Epithelial cell of proximal tubule (primary cell): ENCODE data around the gene MRPL32. TPM values are rescaled to one million over a fixed set of nuclear protein-coding genes. Genes with fewer than 3 reads are reported as not detected.
A peak's percentile ranks its signal among the peaks of the same experiment; 100 is the strongest.

ENCODE experiments used
- DNase-seq: peaks from one replicate; pipeline ENCODE4 v3.0.0-alpha.2; 2011; ENCODE audit warnings: low read depth
- H3K4me3 ChIP-seq: 2 replicates; pipeline ENCODE4 v1.5.1; 2011; ENCODE audit warnings: low read depth, mild to moderate bottlenecking, low read length
- total RNA-seq: library from RNA; depleted of rRNA; stranded (reverse); fragments of >200 nt; gene quantifications from 2 replicates; pipeline ENCODE4 v1.2.3, GENCODE V29; 2015
- TF ChIP-seq, protein P1 (sequence below): conservative IDR thresholded peaks from 2 replicates; pipeline ENCODE4 v1.5.1; 2012; ENCODE audit warnings: low read depth, mild to moderate bottlenecking, low read length

MRPL32 gene
- total RNA-seq, 1 donor from 2014 or later: 97.2 TPM

DNA sequence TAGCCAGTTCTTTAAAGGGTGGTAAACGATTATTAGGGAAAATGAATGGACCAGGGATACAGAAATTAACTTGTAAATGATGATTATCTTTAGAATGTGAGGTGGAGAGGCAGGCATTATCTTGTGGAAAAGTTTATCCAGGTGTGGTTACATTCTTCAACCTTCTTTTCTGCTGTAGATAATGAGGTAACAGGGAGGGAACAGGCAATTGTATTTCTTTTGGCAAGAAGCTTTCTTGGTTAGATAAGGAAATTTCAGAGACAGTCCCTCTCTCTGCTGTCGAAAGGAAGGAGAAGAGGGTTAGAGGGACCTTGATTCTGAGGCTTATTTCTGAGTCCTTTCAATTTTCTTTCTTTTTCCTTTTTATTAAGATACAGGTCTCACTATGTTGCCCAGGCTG is 32.1 kb downstream of the MRPL32 start:
- TF ChIP-seq, protein P1, sequence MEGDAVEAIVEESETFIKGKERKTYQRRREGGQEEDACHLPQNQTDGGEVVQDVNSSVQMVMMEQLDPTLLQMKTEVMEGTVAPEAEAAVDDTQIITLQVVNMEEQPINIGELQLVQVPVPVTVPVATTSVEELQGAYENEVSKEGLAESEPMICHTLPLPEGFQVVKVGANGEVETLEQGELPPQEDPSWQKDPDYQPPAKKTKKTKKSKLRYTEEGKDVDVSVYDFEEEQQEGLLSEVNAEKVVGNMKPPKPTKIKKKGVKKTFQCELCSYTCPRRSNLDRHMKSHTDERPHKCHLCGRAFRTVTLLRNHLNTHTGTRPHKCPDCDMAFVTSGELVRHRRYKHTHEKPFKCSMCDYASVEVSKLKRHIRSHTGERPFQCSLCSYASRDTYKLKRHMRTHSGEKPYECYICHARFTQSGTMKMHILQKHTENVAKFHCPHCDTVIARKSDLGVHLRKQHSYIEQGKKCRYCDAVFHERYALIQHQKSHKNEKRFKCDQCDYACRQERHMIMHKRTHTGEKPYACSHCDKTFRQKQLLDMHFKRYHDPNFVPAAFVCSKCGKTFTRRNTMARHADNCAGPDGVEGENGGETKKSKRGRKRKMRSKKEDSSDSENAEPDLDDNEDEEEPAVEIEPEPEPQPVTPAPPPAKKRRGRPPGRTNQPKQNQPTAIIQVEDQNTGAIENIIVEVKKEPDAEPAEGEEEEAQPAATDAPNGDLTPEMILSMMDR: no peak
- DNase-seq: no peak
- no peak overlapping the region for H3K4me3 ChIP-seq

DNA sequence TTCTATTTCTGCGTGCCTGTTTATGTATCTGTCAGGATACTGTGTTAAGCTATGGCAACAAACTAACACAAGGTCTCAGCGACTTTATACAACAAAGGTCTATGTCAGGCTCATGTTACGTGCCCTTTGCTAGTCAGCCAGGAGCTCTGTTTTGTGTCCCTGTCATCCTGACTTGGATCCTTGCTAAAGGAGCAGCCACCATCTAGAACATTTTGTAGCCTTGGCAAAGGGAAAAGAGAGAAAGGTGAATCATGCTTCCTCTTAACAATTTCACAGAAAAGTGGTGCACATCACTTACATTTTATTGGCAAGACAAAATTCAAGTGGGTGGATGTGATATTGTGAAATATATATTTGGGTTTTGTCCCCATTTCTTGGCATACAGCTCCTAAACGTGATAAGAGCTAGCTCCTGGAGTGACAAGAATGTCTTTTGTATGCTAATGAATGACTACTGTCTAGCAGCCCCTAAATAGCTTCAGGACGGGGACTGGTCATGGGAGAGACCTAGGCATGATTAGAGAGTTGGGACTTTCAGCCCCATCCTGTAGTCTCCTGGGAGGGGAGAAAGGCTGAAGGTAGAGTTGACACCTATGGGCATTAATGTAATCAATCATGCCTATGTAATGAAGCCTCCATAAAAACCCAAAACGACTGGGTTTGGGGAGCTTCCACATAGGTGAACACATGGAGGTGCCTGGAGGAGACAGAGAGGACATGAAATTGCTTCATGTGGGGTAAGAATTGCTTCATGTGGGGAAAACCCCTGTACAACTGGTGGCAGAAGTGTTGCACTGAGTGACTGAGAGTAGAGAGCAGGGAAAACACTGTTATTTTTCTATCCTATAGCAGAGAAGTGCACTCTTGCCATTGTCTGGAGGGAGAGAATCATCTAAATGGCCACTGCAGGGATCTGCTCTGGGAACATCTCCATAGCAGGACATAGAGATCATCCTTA is 33.0 kb downstream of the MRPL32 start:
- H3K4me3 ChIP-seq: no peak overlapping the region
- TF ChIP-seq, protein P1: no peak
- DNase-seq: no peak

DNA sequence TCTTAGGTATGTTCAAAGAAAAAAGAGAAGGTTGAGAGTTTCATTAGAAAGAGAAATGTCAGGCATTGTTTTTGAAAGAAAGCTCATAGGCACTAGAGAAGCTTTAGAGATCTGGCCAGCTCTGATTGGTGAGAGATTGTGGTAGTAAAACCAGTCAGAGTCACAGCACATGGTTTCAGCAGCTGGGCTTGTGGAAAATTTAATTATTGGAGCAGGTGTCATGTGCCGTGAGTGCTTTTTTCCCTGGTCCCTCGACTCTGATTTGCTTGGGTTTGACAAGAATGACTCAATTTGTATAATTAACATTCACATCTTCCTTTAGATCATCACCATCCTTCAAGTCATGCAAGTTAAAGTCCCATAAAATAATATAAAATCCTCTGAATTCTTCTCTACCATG is 35.2 kb downstream of the MRPL32 start:
- TF ChIP-seq, protein P1: no peak
- DNase-seq: no peak
- H3K4me3 ChIP-seq: no peak overlapping the region

DNA sequence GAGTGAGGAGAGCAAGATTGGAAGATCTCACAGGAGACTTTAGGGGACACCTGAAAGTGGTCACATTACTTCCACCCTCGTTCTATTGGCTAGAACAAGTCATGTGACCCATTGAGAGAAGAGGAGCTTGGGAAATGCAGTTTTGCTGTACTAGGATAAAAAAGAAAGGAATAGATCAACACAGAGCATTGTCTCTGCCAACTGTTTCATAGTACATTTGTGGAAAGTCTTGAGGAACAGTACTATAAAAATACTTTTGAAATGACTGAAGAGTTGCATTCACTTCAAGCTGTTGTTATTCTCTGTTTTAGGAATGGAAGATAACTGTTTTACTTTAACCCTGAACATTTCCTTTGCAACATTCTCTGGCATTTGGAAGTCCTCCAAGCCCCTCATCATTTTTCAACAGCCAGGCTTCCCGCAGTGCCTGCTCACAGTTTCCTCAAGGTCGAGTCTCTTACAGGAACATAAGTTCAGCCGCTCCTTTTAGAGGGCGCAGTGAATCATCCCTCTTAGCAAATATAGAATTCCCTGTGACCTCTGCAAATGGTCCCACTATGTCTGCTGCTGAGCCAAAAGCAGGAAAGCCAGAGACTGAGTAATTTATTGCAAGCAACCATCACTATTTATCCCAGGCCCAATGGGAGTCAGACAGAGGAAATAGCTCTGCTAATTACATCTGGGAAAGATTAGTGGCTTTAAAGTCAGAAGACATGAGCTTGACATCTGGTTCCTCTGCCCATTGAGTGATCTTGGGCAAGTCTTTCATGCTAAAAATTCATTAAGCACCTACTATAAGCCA is 40.7 kb downstream of the MRPL32 start:
- TF ChIP-seq, protein P1: no peak

DNA sequence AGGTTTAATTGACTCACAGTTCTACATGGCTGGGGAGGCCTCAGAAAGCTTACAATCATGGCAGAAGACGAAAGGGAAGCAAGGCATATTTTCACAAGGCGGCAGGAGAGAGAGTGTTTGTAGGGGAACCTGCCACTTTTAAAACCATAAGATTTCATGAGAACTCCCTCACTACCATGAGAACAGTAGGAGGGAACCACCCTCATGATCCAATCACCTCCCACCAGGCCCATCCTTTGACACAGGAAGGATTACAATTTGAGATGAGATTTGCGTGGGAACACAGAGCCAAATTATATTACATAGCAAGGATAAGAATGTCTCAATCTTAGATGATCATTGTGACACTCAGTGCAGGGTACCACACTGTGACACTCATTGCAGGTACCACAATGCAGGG is 44.2 kb downstream of the MRPL32 start:
- TF ChIP-seq, protein P1: no peak
- no peak overlapping the region for H3K4me3 ChIP-seq
- DNase-seq: no peak

More for the DNA sequence above, 40.7 kb downstream of the MRPL32 start:
- no peak overlapping the region for H3K4me3 ChIP-seq
- peak; percentile 18 for DNase-seq

DNA sequence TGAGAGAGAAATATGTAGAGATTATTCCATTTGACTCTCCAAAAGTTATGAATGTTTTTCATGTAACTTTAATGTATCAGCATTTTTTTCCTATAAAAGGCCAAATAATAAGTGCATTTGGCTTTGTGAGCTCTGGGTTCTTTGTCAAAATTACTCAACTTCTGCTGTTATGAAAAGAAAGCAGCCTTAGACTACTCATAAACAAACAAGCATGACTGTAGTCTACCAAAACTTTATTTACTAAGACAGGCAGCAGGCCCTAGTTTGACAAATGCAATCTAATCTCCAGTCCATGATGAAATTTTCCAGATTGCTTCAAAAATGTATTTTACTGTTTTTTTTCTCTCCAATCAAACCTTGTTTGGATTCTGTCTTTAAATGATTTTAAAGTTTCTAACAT is 46.3 kb downstream of the MRPL32 start:
- DNase-seq: no peak
- TF ChIP-seq, protein P1: no peak

More for the DNA sequence above, 46.3 kb downstream of the MRPL32 start:
- H3K4me3 ChIP-seq: no peak overlapping the region
